ENCODE data around the gene XCR1.
A peak's percentile ranks its signal among the peaks of the same experiment; 100 is the strongest.

Gene XCR1

DNA sequence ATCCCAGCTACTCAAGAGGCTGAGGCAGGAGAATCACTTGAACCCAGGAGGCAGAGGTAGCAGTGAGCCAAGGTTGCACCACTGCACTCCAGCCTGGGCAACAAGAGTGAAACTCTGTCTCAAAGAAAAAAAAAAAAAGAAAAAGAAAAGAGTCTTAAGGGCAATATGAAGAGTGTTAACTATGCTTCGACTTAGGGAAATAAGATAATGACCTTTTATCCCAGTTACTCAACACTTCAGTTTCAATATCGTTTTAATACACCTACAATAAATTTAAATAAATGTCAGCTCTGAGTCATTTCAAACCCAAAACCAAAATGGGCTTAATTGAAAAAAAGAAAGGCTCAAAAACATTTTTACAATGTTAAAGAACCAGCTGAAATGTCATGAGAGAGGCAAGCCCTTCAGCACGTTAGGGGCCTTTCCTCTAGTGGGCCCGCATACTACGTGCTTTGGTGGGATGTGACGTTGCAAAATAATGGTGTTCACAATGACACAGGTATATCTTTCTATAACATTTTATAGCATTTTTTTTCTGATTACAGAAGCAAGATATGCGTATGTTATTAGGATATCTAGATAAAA lies 47.0 kb downstream of the XCR1 start:
- no peak for DNase-seq

DNA sequence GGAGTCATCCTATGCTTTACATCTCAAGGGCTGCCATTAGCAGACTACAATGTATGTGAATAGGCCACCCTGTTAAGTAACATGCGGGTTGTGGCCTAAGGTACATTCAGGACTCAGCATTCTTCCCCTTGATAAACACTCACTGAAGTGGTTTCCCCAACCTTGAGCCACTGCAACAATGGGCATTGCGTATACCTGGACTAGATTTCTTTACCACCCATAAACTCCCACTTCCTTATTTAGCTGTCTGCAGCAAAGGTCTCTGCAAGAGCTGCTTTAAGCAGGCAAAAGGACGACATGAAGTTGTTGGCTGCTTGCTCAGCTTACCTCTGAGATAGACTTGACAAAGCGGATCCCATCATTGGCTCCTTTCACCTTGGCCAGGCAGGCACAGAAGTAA lies 47.9 kb downstream of the XCR1 start:
- no peak for DNase-seq

DNA sequence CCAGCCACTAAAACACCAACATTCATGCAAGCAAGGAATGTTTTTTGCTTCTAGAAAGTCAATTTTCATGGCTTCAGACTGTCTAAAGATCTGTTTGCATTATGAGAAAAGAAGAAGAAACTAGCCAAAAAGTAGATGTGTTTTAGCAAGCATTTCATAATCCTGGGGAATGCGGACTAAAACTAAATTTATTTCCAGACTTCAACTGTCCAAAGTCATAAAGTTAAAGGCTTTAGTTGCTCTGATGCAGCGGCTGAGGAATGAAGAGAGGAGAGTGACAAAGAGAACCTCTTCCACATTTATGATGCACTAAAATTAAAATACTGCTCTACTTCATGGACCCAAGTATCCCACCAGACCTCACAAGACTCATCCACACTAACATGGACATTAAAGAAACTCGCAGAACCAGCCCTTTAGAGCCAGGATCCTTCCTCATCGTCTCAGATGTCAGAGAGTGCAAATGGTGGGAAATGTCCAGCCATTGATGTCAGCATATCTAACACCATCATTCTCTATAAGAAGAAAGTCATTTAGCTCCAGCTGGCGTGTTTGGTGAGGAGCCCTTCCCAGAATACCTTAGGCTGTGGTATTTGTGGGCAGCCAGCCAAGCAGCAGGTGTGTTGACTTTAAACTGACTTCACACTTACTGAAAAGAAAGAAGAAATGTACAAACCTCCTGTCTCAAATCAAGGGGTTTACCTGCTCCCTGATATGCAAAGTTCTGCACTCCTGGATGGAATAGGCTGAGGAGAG lies 49.1 kb downstream of the XCR1 start:
- DNase-seq, result peak in 1 of 2 experiments; percentile 30

DNA sequence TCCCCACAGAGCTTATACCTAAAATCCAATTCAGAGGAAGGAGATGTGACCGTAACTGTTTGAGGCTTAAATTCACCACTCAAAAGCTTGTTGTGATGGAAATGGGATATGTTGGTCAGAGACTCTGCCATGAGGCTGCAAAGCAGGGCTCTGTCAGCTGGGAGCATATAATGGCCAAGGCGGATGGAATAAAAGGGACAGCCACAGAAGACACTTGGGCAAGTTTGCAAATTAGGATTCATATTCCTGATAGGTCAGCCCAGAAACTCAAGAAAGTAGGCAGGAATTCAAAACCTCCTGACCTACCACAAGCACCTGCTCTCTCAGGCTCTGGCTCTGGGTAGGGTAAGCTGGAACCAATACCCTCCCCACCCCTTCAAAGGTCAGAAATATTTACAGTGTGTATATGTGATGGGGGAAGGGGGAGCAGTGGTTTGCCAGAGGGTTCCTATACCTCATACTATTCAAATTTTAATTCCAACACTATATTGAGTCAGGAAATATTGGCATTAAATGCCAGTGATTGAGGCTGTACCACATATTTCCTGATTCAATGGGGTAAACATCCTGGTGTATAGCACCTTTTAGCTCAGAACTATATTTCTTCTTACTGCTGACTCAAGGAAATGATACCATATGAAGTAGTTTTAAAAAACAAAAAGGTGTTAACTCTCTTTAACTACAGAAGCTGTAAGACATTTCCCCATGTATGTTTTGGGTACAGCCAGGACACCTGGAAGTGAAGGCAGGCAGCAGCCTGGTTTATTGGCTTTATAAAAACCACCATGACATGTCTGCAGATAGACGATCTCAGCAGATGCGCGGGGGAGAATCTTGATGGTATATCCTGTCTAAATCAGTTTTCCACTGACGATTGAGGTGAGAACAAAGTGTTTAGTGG lies 50.8 kb downstream of the XCR1 start:
- DNase-seq, result peak in 1 of 2 experiments; percentile 17

DNA sequence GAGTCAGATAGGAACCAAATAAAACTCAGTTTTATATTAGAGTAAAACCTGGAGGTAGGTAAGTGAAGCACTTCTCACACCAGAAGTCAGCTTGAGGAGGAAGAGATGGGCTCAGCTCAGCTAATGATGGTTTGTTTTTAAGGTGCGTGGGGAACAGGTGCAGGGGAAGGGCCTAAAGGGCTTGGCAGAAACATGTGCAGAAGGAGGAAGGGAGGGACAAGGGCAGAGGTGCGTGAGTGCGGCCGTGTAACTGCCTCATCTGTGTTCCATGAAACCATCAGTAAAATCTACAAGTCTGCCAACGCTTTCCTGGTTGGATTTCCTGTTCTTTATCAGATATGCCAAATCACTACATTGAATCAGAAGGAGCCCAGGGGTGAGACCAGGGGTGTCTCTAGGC lies 51.6 kb downstream of the XCR1 start:
- DNase-seq, result no peak

DNA sequence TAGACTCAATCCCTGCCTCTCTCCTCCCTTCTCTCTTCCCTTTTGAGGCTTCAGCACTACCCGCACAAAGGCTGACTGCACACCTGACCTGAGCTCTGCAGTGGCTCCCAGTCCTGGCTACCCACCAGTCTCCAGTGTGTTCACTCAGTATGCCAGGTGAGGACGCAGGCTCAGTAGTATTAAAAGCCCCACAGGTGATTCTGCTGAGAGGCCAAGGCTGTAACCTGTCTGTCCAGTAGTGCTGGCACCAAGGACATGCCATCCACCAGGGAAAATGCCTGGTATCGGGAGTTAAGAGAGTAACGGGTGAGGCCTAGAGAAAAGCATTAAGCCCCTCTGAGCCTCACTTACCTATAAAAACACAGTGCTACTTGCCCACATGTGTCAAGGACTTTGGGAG lies 52.6 kb downstream of the XCR1 start:
- DNase-seq, result no peak

DNA sequence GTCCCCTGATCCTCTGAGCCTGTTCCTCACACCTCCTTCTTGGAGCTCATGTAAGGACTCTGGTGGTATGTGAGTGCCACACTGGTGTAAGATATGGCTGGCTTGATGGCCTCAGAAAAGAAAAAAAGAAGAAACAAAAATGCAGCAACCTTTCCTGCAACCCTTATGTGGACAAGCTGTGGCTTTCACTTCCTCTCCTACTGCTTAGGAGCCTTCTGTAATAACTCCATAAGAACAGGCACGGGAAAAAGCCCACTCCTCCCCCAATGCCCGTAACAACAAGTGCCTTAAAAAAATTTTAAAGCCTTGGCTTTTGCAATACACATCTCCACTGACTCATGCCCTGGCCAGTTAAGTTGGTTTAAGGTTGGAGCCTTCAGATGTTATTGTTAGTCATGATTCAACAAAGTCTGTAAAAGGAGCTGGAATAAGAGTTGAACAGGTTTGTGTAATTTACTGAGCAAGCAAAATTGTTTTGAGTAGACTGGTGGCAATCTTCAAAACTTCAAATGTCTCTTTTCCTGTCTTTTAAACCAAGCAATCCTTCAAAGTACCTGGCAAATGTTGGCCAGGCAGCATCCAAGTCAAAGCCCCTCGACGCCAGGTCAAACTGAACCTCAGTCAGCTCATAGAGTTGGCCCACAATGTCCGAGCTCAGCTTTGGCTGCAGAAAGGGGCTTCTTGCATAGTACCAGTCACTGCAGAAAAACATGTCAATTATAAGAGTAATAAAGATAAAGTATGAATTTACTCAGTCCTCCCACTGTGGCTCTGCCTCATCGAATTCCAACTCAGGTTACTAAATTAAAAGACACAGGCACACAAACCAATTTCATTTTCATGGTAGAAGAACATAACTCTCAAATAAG lies 54.5 kb downstream of the XCR1 start:
- no peak for DNase-seq

DNA sequence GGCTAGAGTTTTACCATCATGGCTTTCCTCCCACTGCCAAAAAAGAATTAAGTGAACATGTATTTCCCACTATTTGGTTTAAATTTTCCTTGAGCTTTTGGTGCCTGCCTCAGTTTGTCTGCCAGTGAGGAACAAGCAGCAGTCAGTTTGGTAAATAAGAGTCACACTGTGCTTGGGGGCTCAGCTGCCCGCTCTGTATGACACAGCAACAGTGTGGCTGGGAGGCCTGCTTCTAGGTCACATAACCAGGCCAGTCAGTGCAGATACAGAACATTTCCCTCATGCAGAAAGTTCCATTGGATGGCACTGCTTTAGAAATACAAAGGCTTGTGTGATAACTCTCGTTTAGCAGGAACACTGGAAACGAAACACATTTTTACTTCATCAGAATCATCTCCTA lies 57.3 kb downstream of the XCR1 start:
- DNase-seq, result no peak

DNA sequence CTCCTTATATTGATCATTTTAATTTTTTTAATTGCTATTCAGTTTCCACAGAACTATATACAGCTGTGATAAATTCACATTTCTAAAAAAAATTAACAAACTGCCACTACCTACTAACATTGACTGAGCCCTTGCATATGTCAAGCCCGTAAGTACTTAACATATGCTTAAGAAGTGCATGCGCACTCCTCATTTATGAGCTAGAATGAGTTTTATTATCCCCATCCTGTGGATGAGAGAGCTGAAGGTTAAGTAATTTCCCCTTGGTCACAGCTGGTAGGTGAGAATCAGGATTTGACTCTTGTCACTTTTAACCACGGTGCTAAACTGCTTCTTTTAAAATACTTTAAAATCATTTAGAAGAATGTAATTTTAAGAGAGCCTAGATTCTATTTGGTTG lies 58.2 kb downstream of the XCR1 start:
- no peak for DNase-seq

DNA sequence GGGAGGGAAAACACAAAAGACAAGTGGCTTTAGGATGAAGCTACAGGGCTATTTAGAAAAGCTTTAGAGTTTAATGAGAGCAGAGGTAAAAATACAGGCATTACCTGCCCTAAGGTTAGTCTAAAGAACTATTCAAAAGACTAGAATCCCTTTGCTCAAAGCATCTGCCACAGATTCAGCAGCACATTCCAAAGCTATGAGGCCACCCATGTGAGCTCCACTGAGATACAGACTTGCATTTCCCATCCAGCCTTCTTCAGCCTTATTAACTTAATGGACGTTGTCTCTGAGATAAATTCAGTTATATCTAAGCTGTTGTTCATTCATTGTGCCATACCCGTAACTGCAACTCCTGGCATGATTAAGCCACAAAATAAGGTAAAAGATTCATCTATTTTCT lies 58.6 kb downstream of the XCR1 start:
- DNase-seq, result no peak

DNA sequence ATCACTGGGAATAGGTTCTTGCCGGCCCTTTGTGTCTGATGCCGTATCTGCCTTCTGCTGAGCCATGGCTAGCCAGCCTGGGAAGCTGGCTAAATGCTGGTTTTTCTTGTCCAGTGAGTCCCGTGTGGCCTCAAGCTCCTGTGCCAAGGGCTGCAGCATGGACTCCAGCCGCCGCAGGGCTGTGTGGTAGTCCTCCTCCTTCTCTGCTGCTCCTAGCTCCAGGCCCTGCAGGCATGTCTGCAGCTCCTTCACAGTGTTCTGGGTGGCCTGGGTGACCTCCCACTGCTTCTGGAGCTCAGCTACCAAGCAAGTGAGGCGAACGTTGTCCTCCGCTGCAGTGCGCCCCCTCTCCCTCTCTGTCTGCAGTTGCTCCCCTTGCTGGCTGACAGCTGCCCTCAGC lies 59.1 kb downstream of the XCR1 start:
- DNase-seq, result no peak

DNA sequence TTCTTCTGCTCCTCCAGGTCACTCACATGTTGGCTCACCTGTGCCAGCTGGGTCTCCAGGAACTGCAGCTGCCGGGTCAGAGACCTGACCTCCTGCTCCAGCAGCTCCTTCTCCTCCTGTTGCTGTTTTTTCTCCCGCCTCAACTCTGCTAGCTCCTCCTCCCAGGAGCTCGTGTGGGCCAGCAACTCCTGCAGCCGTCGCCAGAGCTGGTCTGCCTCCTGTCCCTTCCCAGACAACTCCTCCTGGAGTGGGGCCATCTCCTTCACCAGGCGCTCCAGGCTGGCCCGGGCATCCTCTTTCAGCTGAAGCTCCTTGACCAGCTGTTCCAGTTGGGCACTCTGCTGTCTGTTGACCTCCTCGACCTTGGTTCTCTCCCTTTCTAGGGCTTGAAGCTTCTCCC lies 59.6 kb downstream of the XCR1 start:
- DNase-seq, result no peak

Data from stimulated activated CD4-positive, alpha-beta T cell treated with anti-CD3 and anti-CD28 coated beads, Interleukin-4, amount 100 ng/mL, for 4 hours (primary cell).